IgD-negative memory B cell (primary cell): ENCODE measurements around the gene UBTD2. TPM values are rescaled to one million over a fixed set of nuclear protein-coding genes. Genes with fewer than 3 reads are reported as not detected.

Source experiments
- H3K27ac Mint-ChIP-seq, 3 donors: one replicate each; pipeline ENCODE4 v1.8.0; 2020 to 2022; ENCODE audit warnings: mild to moderate bottlenecking in 3 of 3, mixed read lengths in 3 of 3, moderate library complexity in 1 of 3
- H3K27me3 Mint-ChIP-seq: one replicate; pipeline ENCODE4 v1.8.0; 2021; ENCODE audit warnings: mixed read lengths
- H3K36me3 Mint-ChIP-seq: one replicate; pipeline ENCODE4 v1.8.0; 2020; ENCODE audit warnings: mild to moderate bottlenecking, mixed read lengths
- H3K4me1 Mint-ChIP-seq, 3 donors: one replicate each; pipeline ENCODE4 v1.8.0; 2020 to 2022; ENCODE audit warnings: mixed read lengths in 3 of 3, mild to moderate bottlenecking in 1 of 3
- H3K4me3 Mint-ChIP-seq, 4 donors: one replicate each; pipeline ENCODE4 v1.8.0; 2020 to 2022; ENCODE audit warnings: mild to moderate bottlenecking in 4 of 4, mixed read lengths in 4 of 4, moderate library complexity in 3 of 4
- H3K9me3 Mint-ChIP-seq, 3 donors: one replicate each; pipeline ENCODE4 v1.8.0; 2020 to 2021; ENCODE audit warnings: mixed read lengths in 3 of 3, mild to moderate bottlenecking in 1 of 3
- polyA plus RNA-seq: library from polyadenylated mRNA; unstranded; fragments of 300-500 nt; fragmentation: Illumina TruSeq; gene quantifications from one replicate; pipeline ENCODE4 v1.2.3, GENCODE V29; 2021

UBTD2 gene
- polyA plus RNA-seq, 1 donor from 2014 or later, result 3.1 TPM

GRCh38 chr5:172183881-172184280 is 99.7 kb downstream of the UBTD2 start:
- Mint-ChIP-seq H3K9me3 (no peaks in the 10 kb centered on the region), H3K27ac (peak overlapping the region; percentile 96 to 98 (median 98)), H3K4me3 (peak overlapping the region in 3 of 4 donors; percentile 96 to 99 (median 99)), H3K27me3 (no peaks in the 10 kb centered on the region), H3K36me3 (peaks cover 8% of the 10 kb centered on the region), H3K4me1 (peaks cover 43 to 45% (median 45%) of the 10 kb centered on the region in 3 donors)

DNA sequence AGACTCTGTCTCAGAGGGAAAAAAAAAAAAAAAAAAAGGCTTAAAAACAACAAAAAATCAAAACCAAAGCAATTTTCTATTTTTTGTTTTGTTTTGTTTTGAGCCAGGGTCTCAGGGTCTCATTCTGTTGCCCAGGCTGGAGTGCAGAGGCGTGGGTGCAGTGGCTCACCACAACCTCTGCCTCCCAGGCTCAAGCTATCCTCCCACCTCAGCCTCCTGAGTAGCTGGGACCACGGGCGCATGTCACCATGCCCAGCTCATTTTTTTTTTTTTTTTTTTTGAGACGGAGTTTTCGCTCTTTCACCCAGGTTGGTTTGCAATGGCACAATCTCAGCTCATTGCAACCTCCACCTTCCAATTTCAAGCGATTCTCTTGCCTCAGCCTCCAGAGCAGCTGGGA is 101.3 kb downstream of the UBTD2 start:
- peak overlapping the region in 2 of 3 donors; percentile 83 to 96 for H3K27ac Mint-ChIP-seq
- H3K27me3 Mint-ChIP-seq, result no peaks in the 10 kb centered on the region
- H3K4me3 Mint-ChIP-seq, result peak overlapping the region in 1 of 4 donors; percentile 96
- no peaks in the 10 kb centered on the region for H3K9me3 Mint-ChIP-seq
- peaks cover 8% of the 10 kb centered on the region for H3K36me3 Mint-ChIP-seq
- H3K4me1 Mint-ChIP-seq, result peaks cover 57 to 60% (median 58%) of the 10 kb centered on the region in 3 donors

GRCh38 chr5:172180936-172181335 is 102.6 kb downstream of the UBTD2 start:
- peak overlapping the region; percentile 8 to 97 (median 79) for H3K4me3 Mint-ChIP-seq
- H3K9me3 Mint-ChIP-seq, result no peaks in the 10 kb centered on the region
- peaks cover 8% of the 10 kb centered on the region for H3K36me3 Mint-ChIP-seq
- peaks cover 59 to 68% (median 67%) of the 10 kb centered on the region in 3 donors for H3K4me1 Mint-ChIP-seq
- H3K27me3 Mint-ChIP-seq, result no peaks in the 10 kb centered on the region
- H3K27ac Mint-ChIP-seq, result peak overlapping the region; percentile 82 to 97 (median 93)

- Mint-ChIP-seq H3K4me1 (peaks cover 62 to 74% (median 71%) of the 10 kb centered on the region in 3 donors), H3K36me3 (peaks cover 8% of the 10 kb centered on the region), H3K9me3 (no peaks in the 10 kb centered on the region), H3K4me3 (peak overlapping the region; percentile 81 to 97 (median 91)), H3K27me3 (no peaks in the 10 kb centered on the region), H3K27ac (peak overlapping the region; percentile 93 to 97 (median 95))
Measured at GRCh38 chr5:172178991-172179989, 104.3 kb downstream of the UBTD2 start.

DNA sequence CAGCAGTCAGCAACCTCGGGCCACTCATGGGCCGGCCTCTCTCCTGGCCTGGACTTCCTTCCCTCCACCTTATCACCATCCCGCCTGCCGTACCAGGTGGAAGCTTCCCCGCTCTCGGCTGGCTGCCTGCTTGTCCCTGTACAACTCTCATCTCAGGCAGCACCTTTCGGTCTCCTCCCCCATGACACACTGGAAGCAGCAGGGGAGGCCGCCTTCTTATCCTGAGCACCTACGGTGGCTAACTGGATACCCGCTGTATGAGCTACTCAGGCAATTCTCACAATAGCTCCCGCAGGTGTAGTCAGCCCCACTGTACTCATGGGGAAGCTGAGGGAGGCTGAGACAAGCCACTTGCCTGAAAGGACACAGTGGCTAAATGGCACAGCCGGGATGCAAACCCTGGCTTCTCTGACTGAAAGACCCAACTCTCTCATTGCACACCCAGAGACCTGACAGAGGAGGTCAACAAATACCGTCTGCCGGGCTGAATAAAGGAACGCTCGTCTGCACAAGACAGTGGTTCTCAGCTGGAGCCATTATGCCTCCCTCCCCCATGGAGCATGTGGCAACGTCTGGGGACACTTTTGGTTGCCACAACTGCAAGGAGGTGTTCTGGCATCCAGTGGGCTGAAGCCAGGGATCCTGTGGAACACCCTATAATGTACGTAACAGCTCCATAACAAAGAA is 105.1 kb downstream of the UBTD2 start:
- H3K9me3 Mint-ChIP-seq, result no peaks in the 10 kb centered on the region

GRCh38 chr5:172177176-172177575 is 106.4 kb downstream of the UBTD2 start:
- peak overlapping the region in 3 of 4 donors; percentile 91 to 97 (median 97) for H3K4me3 Mint-ChIP-seq
- no peaks in the 10 kb centered on the region for H3K9me3 Mint-ChIP-seq
- H3K36me3 Mint-ChIP-seq, result peaks cover 5% of the 10 kb centered on the region
- H3K4me1 Mint-ChIP-seq, result peaks cover 66 to 74% (median 67%) of the 10 kb centered on the region in 3 donors
- peak overlapping the region; percentile 93 to 97 (median 97) for H3K27ac Mint-ChIP-seq
- no peaks in the 10 kb centered on the region for H3K27me3 Mint-ChIP-seq

More for the DNA sequence above, 105.1 kb downstream of the UBTD2 start:
- H3K4me3 Mint-ChIP-seq, result peak overlapping the region; percentile 81 to 97 (median 91)
- H3K27ac Mint-ChIP-seq, result peak overlapping the region; percentile 93 to 97 (median 95)
- peaks cover 68 to 74% (median 70%) of the 10 kb centered on the region in 3 donors for H3K4me1 Mint-ChIP-seq
- H3K36me3 Mint-ChIP-seq, result peaks cover 7% of the 10 kb centered on the region
- no peaks in the 10 kb centered on the region for H3K27me3 Mint-ChIP-seq

DNA sequence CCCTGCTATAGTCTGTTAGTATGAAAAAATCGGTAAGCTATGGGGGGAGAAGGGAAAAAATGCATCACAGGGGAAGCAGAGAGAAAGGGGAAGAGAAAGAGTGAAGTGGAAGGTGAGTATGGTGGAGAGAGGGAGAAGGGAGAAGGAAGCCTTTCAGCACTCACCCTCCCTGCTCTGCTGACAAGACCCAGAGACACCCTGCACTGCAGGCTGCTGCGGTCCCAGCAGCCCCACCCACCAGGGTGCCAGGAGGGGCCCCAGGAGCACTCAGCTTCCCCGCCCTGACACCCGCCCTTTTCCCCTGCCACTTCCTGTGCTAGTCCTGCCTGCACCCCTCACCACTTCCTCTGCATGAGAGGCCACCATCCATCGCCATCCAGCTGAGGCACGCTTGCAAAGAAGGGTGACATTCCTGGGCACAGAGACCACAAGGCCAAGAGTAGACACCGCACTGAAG is 108.3 kb downstream of the UBTD2 start:
- Mint-ChIP-seq H3K4me1 (peaks cover 63 to 67% (median 65%) of the 10 kb centered on the region in 3 donors), H3K36me3 (no peaks in the 10 kb centered on the region), H3K4me3 (peak overlapping the region; percentile 85 to 97 (median 96)), H3K27ac (peak overlapping the region; percentile 93 to 97 (median 96)), H3K27me3 (no peaks in the 10 kb centered on the region), H3K9me3 (no peaks in the 10 kb centered on the region)

GRCh38 chr5:172173564-172174153 is 109.9 kb downstream of the UBTD2 start:
- no peaks in the 10 kb centered on the region for H3K27me3 Mint-ChIP-seq
- H3K9me3 Mint-ChIP-seq, result no peaks in the 10 kb centered on the region
- H3K4me3 Mint-ChIP-seq, result peak overlapping the region; percentile 85 to 97 (median 92)
- peak overlapping the region; percentile 93 to 97 (median 96) for H3K27ac Mint-ChIP-seq
- peaks cover 60 to 71% (median 60%) of the 10 kb centered on the region in 3 donors for H3K4me1 Mint-ChIP-seq
- H3K36me3 Mint-ChIP-seq, result no peaks in the 10 kb centered on the region

DNA sequence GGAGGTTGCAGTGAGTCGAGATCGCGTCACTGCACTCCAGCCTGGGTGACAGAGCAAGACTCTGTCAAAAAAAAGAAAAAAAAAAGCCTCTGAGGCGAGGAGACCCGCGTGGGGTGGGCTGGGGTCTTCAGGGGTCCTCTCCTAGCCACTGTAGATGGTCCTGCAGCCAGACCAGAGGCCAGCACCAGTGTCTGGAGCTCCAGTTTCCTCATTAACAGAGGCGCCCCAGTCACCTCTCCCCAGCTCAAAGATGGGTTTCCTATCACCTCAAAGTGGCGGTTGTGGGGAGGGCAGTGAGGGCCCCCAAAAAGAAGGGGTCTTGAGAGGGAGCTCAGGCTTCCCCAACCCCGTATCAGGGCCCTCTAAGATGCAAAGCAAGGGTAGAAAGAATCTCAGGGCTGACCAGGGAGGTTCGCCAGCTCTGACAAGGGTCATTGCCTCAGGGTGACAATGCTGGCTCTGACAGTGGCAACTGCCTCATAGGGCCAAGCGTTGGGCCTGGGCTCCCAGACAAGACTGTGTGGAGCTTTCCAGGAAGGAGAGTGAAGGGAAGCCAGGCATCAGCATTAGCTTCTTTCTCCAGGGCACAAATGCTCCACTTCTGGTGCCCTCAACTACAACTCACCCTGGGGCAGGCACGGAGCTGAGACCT is 110.5 kb downstream of the UBTD2 start:
- Mint-ChIP-seq H3K27ac (peak overlapping the region; percentile 93 to 97 (median 96)), H3K9me3 (no peaks in the 10 kb centered on the region), H3K36me3 (no peaks in the 10 kb centered on the region), H3K4me3 (peak overlapping the region in 3 of 4 donors; percentile 87 to 97 (median 97)), H3K4me1 (peaks cover 54 to 69% (median 56%) of the 10 kb centered on the region in 3 donors), H3K27me3 (no peaks in the 10 kb centered on the region)

DNA sequence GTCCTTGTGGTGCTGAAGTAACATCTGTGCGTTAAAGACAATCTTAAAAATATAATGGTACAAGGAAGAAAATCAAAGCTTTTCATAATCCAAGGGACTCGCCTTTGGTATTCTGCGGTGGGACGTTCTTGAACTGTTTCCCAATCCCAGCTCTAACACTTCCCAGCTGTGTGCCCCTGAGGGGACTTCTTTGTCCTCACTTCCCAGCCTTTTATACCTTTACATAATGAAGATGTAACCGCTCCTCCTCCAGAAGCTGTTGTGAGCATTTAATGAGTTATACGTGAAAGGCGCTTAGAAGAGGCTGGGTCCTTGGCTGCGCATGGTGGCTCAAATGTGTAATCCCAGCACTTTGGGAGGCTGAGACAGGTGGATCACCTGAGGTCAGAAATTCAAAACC is 112.4 kb downstream of the UBTD2 start:
- H3K27ac Mint-ChIP-seq, result peak overlapping the region; percentile 32 to 64 (median 56)
- peak overlapping the region in 1 of 4 donors; percentile 17 for H3K4me3 Mint-ChIP-seq
- no peaks in the 10 kb centered on the region for H3K36me3 Mint-ChIP-seq
- no peaks in the 10 kb centered on the region for H3K27me3 Mint-ChIP-seq
- H3K4me1 Mint-ChIP-seq, result peaks cover 51 to 58% (median 54%) of the 10 kb centered on the region in 3 donors
- H3K9me3 Mint-ChIP-seq, result no peaks in the 10 kb centered on the region

GRCh38 chr5:172170251-172170701 is 113.3 kb downstream of the UBTD2 start:
- Mint-ChIP-seq H3K27ac (peak overlapping the region; percentile 65 to 88 (median 85)), H3K36me3 (no peaks in the 10 kb centered on the region), H3K4me3 (peak overlapping the region in 1 of 4 donors; percentile 71), H3K4me1 (peaks cover 44 to 50% (median 47%) of the 10 kb centered on the region in 3 donors), H3K27me3 (no peaks in the 10 kb centered on the region), H3K9me3 (no peaks in the 10 kb centered on the region)

DNA sequence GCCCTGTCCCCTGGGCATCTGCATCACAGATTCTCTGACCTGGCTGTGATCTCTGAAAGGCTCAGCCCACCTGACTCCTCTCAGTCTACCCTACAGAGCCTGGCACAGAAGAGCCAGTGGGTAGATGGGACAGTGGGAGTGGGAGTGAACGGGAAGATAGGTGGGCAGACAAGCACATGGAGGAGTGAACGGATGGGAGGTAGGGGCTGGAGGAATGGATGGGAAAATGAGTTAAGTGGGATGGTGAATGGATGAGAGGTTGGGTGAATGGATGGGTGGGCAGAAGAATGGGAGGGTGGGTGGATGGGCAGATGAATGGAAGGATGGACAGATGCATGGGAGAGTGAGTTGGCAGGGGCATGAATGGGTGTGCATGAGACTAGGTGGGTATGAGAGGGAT is 114.3 kb downstream of the UBTD2 start:
- H3K27ac Mint-ChIP-seq, result peak overlapping the region; percentile 67 to 84 (median 76)
- H3K4me3 Mint-ChIP-seq, result no peak overlapping the region
- no peaks in the 10 kb centered on the region for H3K36me3 Mint-ChIP-seq
- H3K4me1 Mint-ChIP-seq, result peaks cover 36 to 48% (median 38%) of the 10 kb centered on the region in 3 donors
- no peaks in the 10 kb centered on the region for H3K27me3 Mint-ChIP-seq
- H3K9me3 Mint-ChIP-seq, result no peaks in the 10 kb centered on the region

DNA sequence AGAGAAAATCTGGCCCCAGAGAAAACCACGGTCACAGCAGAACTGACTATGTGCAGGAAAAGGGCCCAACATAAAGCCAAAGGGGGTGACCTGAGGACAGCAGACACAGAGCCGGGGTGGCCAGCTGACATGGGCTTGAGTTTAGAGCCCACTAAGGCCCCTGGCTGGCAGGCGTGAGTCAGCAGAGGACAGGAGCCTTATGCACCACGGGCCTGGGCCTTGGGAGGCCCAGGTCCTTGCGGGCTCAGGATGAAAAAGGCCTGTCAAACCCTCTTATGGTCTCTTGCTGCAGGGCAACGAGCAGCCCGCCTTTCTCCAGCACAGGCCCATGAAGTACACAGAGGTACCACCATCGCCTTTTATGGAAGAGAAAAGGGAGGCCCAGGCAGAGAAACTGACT is 115.3 kb downstream of the UBTD2 start:
- H3K9me3 Mint-ChIP-seq, result no peaks in the 10 kb centered on the region
- H3K4me1 Mint-ChIP-seq, result peaks cover 27 to 42% (median 30%) of the 10 kb centered on the region in 3 donors
- no peaks in the 10 kb centered on the region for H3K36me3 Mint-ChIP-seq
- no peaks in the 10 kb centered on the region for H3K27me3 Mint-ChIP-seq
- peak overlapping the region in 1 of 4 donors; percentile 58 for H3K4me3 Mint-ChIP-seq
- peak overlapping the region in 2 of 3 donors; percentile 67 to 76 for H3K27ac Mint-ChIP-seq

GRCh38 chr5:172167895-172168294 is 115.7 kb downstream of the UBTD2 start:
- Mint-ChIP-seq H3K4me3 (peak overlapping the region in 1 of 4 donors; percentile 37), H3K4me1 (peaks cover 25 to 40% (median 26%) of the 10 kb centered on the region in 3 donors), H3K27me3 (no peaks in the 10 kb centered on the region), H3K27ac (peak overlapping the region in 2 of 3 donors; percentile 63 to 67), H3K9me3 (no peaks in the 10 kb centered on the region), H3K36me3 (no peaks in the 10 kb centered on the region)
